GM12891 (cell line): ENCODE data around the gene AP3B1.

Experiments used
- POLR2A ChIP-seq: IDR thresholded peaks from 2 replicates; pipeline ENCODE4 v1.6.1; 2011; ENCODE audit warnings: low read depth, low read length, control low read depth
- POLR2AphosphoS5 ChIP-seq: IDR thresholded peaks from 2 replicates; pipeline ENCODE4 v1.6.1; 2011; ENCODE audit warnings: low read depth, low read length, control low read depth
- POU2F2 ChIP-seq: IDR thresholded peaks from 2 replicates; pipeline ENCODE4 v1.6.1; 2011; ENCODE audit warnings: low read depth, mild to moderate bottlenecking, control low read depth, low read length, moderate library complexity
- SPI1 ChIP-seq: IDR thresholded peaks from 2 replicates; pipeline ENCODE4 v1.6.1; 2011; ENCODE audit warnings: low read depth, low read length, control low read depth
- TAF1 ChIP-seq: IDR thresholded peaks from 2 replicates; pipeline ENCODE4 v1.6.1; 2011; ENCODE audit warnings: low read depth, low read length, control low read depth

GRCh38 chr5:78190402-78190801 is 104.1 kb downstream of the AP3B1 start:
- TF ChIP-seq POLR2A: no peak
- TF ChIP-seq POLR2AphosphoS5: no peak
- no peak for TF ChIP-seq POU2F2
- TF ChIP-seq SPI1: no peak
- TF ChIP-seq TAF1: no peak
